Measurements from ENCODE around the gene PPOX.
A peak's percentile ranks its signal among the peaks of the same experiment; 100 is the strongest.

Gene PPOX

DNA sequence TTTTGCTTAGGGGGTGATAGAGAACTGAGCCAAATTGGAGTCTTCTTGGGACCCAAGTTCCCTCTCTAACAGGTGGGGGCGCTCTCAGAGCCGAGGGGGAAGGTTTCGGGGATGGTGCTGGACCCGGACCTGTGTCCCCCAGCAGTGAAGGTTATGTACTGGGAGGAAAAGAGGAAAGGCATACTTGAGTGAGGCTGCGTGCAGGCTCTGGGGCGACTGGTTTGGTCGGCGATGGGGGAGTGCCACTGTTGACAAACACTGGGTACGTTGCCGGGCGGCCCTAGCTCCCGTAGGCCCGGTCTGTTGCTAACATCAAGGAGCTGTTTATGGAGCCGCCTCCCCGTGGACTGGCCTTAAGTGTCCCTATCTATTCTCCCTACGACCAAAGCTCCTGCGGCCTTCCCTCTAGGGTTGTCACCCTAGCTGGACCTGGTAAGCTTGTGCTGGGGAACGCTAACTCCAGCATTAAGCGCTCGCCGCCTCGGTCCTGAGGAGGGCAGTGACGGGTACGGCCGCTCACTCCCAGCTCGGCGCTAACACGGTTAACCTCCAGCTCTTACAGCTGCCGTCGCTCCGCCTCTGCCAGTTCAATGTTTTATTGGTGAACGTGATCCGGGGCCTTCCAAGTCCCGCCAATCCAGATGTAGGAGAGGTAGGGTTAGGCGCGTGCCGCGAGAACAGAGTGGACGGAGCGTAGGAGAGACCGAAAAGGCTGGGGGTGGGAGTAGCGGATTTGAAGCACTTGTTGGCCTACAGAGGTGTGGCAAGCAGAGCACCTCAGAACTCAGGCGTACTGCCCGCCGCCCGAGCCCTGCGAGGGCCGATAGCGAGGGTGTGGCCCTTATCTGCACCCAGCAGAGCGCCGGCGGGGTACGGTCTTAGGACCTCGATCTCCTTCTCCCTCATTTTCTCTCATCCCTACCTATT, at the start of gene PPOX:
Gene PPOX, plus strand, starts transcription at position 685 of the 927 bp plus-strand sequence. CDS start 422 bp downstream, outside the sequence.
- DNase-seq = peak; percentile 97

DNA sequence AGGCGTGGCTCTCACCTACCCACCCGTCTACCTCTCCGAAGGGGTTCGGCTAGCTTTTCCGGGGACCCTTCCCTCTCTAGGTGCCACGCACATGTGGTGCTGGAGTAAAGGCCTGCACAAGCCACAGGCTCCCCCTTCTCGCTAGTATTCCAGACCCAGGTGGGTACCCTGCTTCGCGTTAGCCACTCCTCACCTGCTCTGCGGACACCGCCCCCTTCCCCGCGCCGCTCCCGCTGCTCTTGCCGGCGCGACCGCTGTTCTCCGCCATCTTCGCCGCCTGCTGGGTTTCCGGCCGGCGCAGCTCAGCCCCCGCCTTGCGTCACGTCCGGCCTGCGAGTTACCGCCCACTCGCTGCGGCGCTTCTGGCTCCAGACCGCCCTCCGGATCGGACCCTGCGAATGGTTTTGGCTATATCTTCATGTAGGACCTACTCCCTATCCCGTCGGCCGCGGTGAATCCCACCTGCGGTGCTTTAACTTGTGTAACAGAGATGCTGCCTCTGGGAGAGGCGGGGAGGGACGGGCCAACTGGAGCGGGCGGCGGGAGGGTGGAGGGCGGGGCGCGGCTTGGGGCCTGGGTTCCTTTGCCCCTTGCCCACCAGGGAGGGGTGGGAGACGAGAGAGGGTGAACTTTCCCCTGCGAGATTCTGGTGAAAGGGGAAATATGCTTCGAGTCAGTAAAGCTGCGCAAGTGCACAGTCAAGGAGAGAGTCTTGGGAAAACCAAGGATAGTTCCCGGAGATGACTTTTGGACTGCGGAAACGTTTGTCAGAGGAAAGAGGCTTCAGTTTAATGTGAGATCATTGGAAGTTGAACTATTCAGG, 48.3 kb upstream of the PPOX start, which contains the start of the genes NIT1 and PFDN2:
Gene NIT1, plus strand, starts transcription at position 347 of the 823 bp plus-strand sequence. Its CDS starts 72 bp downstream, at position 419.
Gene PFDN2, minus strand, starts transcription at position 279 of the 823 bp plus-strand sequence. Its CDS starts 11 bp downstream, at position 268.
- peak; percentile 95 for DNase-seq

DNA sequence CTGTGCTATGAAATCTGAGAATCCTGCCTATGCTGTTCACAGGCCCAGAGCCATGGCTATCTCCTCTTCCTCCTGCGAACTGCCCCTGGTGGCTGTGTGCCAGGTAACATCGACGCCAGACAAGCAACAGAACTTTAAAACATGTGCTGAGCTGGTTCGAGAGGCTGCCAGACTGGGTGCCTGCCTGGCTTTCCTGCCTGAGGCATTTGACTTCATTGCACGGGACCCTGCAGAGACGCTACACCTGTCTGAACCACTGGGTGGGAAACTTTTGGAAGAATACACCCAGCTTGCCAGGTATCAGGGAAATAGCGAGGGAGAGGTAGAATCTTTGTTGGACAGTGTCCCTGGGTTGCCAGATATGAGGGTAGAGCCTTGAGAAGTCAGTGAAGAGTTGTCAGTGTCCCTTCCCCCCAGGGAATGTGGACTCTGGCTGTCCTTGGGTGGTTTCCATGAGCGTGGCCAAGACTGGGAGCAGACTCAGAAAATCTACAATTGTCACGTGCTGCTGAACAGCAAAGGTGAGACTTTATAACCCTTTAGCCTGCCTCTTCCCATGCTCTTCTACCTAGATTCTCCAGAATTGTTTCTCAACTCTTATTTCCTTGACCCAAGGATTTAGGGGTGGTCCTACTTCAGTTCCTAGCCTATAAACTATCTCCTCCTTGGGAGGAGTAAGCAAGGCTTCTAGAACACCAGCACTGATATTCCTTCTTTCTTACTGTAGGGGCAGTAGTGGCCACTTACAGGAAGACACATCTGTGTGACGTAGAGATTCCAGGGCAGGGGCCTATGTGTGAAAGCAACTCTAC, 46.9 kb upstream of the PPOX start:
- DNase-seq = peak; percentile 88

DNA sequence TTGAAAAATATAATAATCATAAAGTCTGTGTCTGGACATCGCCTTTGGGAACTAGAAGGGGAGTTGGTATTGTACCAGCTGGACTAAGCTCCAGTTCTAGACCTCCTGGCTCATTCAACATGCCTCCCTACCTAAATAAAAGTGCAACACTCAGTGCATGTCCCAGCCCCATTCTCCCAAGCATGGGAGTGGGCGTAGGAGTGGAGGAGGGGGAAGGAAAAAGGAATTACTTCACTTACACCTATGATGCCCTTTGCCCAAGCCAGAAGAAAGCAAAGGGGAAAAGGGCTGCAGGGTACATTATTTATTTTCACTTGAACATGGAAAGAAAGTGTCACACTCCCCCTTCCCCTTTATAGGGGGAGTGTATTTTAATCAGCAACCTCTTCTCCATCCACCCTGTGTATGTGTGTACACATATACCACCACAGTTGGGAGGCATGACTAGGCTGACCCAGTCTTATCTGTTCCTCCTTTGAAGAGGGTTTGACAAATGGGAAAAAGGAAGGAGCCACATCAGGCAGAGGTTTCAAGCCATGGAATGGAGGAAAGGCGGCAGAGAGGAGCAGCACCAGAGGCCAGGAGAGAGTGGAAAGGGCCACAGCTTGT, 45.1 kb upstream of the PPOX start:
- no peak for DNase-seq

DNA sequence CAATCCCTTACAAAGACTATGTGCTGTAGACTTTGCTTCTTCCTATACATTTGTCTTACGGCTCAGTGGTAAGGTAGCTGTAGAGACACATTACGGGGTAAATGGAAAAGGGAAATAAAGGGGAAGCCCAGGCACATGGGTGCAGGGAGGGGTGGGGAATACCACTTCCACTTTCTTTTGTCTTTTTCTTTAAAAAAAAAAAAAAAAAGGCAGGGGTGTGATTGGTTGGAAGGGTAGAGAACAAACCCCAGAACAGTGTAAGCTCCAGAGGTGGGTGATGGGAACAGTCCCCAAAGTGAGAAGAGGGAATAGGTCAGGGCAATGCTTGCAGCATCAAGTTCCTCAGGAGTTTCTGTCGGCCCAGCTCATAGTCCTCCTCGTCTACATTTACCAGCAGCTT, 44.4 kb upstream of the PPOX start:
- DNase-seq = no peak

DNA sequence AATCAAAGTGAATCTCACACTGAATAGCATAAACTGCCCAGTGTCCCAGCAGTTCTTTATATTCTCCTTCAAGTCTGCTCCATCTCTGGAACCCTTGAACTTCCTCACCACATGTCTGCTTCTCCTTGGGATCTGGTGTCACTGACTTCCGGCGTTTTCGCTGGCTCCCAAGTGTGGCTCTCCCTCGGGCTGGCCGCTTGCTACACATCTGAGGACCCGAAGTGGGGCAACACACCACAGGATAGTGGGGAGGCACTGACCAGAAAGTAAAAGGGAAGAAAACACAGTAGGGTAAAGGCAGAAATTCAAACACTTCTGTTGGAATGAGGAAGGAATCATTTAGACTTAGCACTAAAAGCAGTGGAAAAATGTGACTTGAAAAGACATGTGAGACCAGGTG, 43.3 kb upstream of the PPOX start:
- no peak for DNase-seq

DNA sequence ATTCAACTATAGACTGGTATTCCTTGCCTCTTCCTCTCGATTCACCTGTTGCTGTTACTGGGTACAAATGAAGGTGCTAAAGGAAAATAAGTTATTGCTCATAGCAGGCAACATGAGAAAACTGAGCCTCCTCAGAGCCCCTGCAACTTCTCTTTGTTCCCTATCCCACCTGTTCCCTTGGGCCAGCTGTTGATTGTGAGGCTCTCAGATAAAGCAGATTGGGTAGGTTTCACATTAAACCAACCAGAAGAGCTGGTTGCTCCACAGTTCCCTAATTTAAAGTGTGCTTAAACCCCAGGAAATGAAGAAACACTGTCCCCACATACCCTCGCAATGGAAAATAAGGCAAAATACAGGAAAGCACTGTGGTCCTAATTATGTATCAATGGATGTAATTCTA, 38.6 kb upstream of the PPOX start:
- DNase-seq = no peak

DNA sequence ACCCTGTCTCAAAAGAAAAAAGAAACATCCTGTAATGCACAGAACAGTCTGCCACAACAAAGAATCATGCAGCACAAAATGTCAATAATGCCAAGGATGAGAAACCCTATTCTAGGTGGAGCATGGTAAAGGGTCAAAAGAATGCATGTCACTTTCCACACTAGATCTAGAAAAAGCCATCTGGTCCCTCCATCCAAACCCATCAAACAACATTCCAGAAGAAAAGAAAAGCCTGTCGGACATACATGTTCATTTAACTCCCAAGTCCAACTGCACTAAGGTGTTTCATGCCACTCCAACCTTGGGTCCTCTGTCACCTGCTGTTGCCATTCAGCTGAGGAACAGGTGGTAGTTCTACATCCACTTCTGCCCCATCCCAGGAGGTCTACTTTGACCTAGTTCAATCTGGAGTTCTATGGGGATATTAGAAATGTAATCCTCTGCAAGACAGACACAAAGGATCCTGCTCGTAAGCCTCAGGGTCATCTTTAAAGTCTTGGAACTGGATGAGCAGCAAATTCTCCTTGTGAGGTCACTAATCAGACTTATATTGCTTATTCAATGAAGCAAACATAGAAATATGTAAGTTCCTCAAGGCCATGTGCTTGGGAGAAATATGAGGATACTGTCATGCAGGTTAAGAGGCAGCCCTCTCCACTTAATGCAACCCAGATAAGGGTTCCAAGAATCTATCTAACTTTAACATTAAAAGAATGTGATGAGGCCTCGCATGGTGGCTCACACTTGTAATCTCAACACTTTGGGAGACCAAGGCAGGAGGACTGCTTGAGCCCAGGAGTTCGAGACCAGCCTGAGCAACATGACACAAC, 37.4 kb upstream of the PPOX start:
- no peak for DNase-seq

DNA sequence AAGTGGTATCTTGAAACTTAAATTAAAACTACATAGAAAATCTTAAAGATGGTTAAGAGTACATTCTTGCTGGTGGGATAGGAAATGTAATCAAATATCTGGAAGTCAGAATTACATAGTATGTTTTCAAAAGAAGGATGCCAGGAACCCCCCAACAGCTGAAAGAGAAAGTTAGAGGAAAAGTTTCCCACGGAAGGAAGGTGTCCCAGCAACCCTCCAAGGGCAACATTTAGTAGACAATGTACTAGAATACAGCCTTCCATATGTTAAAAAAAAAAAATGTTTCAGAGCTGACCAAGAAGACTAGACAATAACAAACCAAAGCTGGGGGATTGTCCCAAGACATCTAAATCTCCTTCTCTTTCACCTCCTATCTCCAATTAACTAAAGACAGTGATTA, 36.0 kb upstream of the PPOX start:
- no peak for DNase-seq

DNA sequence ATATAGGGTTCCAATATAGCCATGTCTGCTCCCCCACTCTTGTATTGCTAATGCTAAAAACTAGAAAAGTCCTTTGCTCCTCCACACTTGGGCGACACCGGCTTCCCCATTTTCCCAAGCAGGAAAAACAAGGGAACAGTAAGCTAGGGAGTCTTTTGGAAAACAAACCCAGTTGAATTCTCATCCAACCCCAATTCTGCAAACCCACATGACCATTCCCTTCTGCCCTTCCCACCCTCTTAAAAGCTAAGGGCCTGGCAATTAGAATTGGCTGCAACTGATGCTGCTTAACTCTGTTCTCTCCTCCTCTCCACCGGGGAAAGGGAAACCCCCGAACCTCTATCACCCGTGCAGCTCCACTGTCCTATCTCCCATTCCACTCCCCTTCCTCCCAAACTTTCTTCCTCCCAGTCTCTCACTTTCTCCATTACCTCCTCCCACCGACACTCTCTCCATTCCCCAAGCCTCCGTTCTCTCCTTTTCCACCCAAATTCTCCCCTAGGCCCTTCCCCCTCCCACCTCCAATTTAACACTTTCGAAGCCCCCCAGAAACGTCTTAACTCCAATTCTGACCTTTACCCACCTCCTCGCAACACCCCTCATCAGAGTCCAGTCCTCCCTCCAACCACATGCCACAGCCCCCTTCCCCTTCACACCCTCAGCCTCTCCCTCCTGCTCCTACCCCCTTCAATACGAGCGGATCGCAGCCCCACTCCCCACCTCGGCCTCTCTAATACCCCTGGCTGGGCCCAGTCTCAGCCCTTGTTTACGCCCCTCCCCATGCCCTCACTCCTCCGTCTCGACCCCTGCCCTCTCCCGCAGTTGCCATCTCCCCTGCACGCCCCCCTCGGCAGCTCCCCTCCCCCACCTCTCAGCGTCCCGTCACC, 34.5 kb upstream of the PPOX start:
- no peak for DNase-seq

DNA sequence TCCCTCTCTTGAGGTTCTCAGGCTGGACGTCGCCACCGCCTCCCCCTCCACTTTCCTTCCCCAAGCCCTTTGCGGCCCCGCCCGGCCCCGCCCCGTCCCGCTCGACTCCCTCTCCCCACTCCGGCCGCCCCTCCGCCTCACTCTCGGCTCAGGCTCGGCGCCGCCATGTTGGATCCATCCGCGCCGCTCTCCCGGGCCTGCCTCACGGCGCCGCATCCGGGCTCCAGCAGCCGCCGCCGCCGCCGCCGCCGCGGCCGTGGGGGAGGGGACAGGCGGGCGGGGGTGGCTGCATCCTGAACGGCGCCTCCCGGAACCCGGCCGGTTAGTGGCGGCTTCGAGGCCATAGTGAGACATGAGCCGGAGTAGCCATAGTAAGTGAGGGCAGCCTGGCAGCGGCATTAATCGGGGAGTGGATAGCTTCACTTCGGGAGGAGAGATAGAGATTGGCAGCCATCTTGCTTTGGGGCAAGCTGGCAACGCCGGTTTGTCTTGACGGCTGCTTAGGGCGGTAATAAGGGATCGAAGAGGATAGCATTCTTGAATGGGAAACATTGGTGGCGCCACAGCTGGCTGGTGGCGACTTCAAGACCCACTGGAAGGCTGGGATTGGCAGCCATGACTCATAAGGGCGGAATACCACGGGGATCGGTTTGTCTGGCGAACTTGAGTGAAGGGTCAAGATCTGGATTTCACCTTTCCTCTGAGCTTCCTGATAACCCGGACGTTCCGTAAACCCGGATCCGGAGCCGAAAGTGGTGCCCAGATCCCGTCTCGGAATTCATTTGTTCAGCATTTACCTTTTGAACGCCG, 33.6 kb upstream of the PPOX start, which contains the start of gene DEDD:
Gene DEDD, minus strand, starts transcription at position 258 of the 810 bp plus-strand sequence. CDS start 8,205 bp downstream, outside the sequence.
- DNase-seq = peak; percentile 97

DNA sequence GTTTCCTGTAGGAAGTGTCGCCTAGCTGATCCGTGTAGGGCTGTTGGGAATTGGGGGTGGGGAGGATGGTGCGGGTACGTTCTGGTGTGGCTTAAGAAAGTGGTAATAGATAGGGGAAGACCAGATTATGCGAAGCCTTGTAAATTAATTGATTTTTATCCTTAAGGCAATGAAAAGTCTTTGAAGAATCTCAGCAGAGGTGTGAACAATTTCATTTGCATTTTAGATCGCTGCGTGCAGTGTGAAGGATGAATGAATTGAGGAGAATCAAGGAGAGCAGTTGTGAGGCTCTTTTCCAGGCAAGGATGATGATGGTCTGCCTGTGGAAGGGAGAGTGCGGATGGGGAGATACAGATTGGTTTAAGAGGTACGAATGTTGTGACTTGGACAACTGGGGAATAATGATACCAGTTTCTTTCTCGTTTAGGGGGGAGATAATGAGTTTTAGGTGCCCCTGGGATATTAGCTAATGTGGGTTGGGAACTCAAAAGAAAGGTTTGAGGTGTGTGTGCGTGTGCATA, 32.9 kb upstream of the PPOX start:
- no peak for DNase-seq

DNA sequence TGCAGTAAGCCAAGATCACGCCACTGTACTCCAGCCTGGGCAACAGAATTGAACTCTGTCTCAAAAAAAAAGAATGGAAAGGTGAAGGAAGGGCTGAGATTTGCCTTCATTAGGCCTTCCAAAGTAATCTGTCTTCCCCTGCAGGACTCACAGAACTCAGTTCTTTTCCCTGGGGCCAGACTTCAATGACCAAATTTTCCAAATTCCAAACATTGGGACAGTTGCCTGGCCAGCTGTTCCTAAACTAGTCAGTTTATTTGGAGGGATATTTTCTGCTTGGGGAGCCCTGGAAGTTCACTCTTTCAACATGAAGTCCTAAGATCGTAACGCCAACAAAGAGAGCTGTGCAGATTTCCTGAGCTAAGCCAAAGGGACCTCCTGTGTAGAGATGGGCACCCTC, 28.3 kb upstream of the PPOX start:
- no peak for DNase-seq

DNA sequence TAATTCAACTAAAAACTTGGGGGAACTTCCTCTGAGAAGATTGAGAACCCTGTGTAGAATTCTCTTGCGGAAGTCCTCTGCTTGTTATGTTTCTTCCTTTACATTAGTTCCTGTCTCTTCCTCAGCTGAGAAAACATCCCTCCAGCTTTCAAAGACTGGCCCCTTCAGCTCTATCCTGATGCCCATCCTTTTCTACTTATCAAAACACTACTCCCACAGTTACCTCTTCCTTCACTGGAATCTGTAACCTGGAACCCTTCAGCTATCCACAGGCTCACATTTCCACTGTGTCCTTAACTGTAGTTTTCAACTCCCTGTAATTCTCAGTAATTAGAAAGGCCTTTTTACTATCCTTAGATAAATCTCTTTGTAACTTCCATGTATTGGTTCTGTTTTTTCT, 27.8 kb upstream of the PPOX start:
- DNase-seq = no peak

DNA sequence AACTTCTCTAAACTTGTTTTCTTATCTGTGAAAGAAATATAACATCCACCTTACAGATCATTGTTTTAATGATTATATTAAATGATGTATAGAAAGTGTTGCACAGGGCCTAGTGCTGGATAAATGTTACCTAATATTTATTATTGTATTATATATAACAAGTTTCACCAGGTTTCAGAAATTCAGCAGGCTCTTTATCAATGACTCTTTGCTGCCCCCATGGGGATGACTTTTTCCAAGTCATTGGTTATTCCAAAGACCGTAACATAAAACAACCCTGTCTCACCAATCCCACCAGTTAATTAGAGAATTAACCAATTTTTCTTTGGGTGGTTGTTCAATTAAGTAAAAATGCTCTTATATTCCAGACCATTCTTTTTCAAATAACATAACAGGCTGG, 26.5 kb upstream of the PPOX start:
- no peak for DNase-seq

DNA sequence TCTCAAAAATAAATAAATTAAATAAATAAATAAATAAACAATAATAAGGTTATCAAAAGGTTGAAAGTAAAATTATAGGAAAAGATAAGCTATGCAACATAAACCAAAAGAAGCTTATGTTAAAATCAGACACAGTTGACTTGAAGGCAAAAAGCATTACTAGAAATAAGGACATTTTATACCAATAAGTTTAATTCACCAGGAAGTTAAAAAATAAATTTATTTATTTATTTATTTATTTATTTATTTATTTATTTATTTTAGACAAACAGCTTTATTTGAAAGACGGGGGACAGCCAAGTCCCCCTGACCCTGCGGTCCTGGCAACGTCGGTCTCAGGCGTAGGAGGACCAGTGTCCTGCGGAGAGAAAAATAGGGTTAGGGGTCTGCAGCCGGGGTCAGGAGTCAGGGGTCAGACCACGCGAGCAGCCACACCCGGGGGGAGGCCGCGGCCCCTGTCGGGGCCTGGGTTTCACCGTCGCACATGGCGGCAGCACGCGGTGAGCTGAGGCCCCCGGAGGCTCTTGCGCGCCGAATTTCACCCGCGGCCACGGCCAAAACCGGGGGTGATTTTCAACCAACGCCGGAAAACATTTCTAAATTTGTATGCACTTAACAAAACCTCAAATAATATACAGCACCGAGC, 25.3 kb upstream of the PPOX start:
- DNase-seq = no peak

DNA sequence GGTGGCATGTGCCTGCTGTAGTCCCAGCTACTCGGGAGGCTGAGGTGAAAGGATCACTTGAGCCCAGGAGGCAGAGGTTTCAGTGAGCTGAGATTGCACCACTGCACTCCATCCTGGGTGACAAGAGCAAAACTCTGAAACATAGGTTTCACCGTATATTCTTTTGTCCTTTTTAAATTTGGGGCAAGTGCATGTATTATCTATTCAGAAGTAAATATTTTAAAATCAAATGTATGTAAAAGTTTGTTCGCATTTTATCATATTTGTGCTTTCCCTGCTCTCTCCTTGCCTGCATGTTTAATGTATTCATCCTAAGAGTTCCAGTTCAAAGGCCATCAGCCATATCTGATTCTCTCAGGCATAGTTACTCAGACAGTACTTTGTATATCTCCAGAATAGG, 20.4 kb upstream of the PPOX start:
- no peak for DNase-seq

DNA sequence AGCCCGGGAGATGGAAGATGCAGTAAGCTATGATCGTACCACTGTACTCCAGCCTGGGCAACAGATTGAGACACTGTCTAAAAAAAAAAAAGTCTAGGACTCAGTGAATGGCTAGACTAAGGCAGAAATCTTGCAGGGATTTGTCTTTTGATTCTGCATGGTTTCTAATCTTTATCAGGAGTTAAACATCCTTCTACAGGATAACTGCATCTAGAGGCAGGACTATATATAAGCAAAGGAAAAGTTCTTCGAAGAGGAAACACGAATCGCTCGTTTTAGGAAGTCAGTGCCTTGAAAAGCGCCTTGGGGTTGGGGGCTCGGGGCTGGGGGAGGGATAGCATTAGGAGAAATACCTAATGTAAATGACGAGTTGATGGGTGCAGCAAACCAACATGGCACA, 13.1 kb upstream of the PPOX start:
- no peak for DNase-seq
